ENCODE data around the gene ALDH1B1. TPM values are rescaled to one million over a fixed set of nuclear protein-coding genes. Genes with fewer than 3 reads are reported as not detected.

The ALDH1B1 gene
- total RNA-seq (2022) (13.3 and 15.2 TPM in 2 replicates), Bru-seq, nascent RNA (percentile 58 among the genes with signal in this experiment), BruChase-seq, experiment 1, labeled RNA remaining after a 6-hour chase (percentile 64 among the genes with signal in this experiment), BruChase-seq, experiment 2, labeled RNA remaining after a 2-hour chase (percentile 81 among the genes with signal in this experiment)
- long read RNA-seq, transcript ALDH1B1-201 (2 exons, 3,066 nt) = major isoform, 34 of 40 reads
- long read RNA-seq, partial matches to known transcripts = 0 of 40 reads
- long read RNA-seq, other reads (novel, unspliced or antisense) = 6 of 40 reads

DNA sequence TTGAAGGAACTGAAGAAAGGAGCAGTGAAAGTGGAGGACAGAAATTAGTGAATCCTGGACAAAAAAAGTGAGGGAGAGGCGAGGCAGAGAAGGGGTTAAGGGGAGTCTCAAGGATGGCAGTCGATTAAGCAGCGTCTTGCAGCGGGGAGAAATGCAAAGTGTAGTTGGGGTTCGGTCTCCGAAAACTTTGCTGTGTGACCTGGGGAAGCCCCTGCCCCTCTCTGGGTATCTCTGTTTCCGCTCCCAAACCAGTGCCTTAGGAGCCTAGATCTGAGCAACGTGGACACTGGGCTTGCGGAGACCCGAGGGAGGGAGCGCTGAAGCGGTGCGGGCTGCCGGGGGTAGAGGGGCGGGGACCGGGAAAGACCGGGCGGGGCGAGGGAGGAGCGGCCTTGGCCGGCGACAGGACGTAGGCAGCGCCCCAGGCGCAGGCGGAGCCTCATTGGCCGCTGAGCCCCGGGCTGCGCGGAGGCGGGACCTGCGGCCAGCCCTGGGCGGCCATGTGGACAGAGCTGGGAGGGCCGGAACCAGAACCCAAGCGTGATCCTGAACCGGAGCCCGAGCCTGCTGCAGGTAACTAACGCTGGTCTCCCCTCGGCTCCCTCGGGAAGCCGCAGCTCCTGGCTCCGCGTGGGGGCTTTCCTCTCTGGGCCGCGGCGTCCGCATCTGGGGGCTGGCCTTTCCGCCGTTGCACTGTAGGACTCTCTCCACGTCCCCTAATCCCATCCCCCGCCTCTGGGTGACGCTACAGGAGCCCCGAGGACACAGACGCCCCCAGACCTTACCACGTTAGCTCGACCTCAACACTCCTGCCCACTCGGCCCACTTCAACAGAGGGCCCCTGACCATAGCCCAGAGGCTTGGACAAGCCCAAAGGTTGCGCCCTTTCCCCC is at the start of gene ALDH1B1:
TSS of gene ALDH1B1 (plus strand) at position 468 of the 893 bp plus-strand sequence. CDS start 3,047 bp downstream, outside the sequence.
- DNase-seq = peak; percentile 67
- peaks cover 12% of the 10 kb centered on the region for H3K36me3 Mint-ChIP-seq (ENCODE audit: insufficient read depth, unreplicated experiment)
- no peaks in the 10 kb centered on the region for H3K27me3 Mint-ChIP-seq (ENCODE audit: unreplicated experiment)
- H3K4me1 Mint-ChIP-seq (ENCODE audit: low read depth, unreplicated experiment) = peaks cover 8% of the 10 kb centered on the region
- TF ChIP-seq, protein P1, sequence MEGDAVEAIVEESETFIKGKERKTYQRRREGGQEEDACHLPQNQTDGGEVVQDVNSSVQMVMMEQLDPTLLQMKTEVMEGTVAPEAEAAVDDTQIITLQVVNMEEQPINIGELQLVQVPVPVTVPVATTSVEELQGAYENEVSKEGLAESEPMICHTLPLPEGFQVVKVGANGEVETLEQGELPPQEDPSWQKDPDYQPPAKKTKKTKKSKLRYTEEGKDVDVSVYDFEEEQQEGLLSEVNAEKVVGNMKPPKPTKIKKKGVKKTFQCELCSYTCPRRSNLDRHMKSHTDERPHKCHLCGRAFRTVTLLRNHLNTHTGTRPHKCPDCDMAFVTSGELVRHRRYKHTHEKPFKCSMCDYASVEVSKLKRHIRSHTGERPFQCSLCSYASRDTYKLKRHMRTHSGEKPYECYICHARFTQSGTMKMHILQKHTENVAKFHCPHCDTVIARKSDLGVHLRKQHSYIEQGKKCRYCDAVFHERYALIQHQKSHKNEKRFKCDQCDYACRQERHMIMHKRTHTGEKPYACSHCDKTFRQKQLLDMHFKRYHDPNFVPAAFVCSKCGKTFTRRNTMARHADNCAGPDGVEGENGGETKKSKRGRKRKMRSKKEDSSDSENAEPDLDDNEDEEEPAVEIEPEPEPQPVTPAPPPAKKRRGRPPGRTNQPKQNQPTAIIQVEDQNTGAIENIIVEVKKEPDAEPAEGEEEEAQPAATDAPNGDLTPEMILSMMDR (IDR thresholded peaks at IDR 0.05; ENCODE audit: unreplicated experiment) = no peak
- CTCF ChIA-PET = no interaction called here
- peak within 1 kb of the TSS; percentile 66 for H3K27ac Mint-ChIP-seq (ENCODE audit: unreplicated experiment)
- H3K4me3 Mint-ChIP-seq (ENCODE audit: low read depth, unreplicated experiment) = peak within 1 kb of the TSS; percentile 78
- no TSS peak for BruUV-seq (replicated peaks)
- no peaks in the 10 kb centered on the region for H3K9me3 Mint-ChIP-seq (ENCODE audit: low read depth, unreplicated experiment)
- intact Hi-C loops (cut with micrococcal nuclease; ENCODE audit: unreplicated experiment) = no loop called here

DNA sequence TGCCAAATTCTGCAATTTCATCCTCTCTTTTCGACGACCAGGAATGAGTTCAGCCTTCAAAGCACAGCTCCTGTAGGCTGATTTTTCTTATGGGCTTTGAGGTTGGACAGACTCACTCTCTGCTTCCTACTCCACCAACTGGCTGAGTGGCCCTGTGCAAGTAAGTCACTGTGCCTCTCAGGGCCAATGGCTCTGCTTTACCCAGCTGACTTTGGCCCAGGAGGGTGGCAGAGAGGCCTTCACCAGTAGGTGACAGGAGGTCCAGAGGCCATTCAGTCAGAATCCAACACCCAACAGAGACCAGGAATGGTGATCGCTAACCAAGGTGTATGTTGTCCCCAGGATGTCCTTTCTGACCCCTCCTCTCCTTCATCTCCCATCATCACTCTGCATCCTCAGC is 49.5 kb upstream of the ALDH1B1 start:
- no peak overlapping the region for H3K27ac Mint-ChIP-seq (ENCODE audit: unreplicated experiment)
- DNase-seq = no peak
- no peak overlapping the region for H3K4me3 Mint-ChIP-seq (ENCODE audit: low read depth, unreplicated experiment)
- BruUV-seq (replicated peaks) = no TSS peak
- H3K27me3 Mint-ChIP-seq (ENCODE audit: unreplicated experiment) = peaks cover 48% of the 10 kb centered on the region
- H3K9me3 Mint-ChIP-seq (ENCODE audit: low read depth, unreplicated experiment) = no peaks in the 10 kb centered on the region
- CTCF ChIA-PET = no interaction called here
- intact Hi-C loops (cut with micrococcal nuclease; ENCODE audit: unreplicated experiment) = no loop called here
- no peaks in the 10 kb centered on the region for H3K36me3 Mint-ChIP-seq (ENCODE audit: insufficient read depth, unreplicated experiment)
- no peaks in the 10 kb centered on the region for H3K4me1 Mint-ChIP-seq (ENCODE audit: low read depth, unreplicated experiment)
- TF ChIP-seq, protein P1 (IDR thresholded peaks at IDR 0.05; ENCODE audit: unreplicated experiment) = no peak

DNA sequence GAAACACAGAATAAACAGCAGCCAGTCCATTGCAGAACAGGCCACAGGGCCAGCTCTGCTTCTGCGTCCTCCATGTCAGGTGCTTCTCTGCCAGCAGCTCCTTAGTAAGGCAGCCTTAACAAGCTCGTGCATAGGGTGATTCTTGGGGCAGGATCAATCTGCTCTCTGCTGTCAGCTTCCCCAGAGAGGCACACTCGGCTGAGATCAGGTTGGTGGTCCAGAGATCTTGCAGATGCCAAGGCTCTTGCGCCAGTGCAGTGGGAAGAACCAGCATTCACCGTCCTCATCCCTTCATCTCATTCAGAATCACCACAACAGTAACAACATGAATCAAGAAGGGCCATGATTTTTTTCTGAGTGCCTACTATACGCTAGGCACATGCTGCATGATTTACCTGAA is 49.0 kb upstream of the ALDH1B1 start:
- intact Hi-C loops (cut with micrococcal nuclease; ENCODE audit: unreplicated experiment) = no loop called here
- no peaks in the 10 kb centered on the region for H3K4me1 Mint-ChIP-seq (ENCODE audit: low read depth, unreplicated experiment)
- BruUV-seq (replicated peaks) = no TSS peak
- no peak overlapping the region for H3K27ac Mint-ChIP-seq (ENCODE audit: unreplicated experiment)
- no peaks in the 10 kb centered on the region for H3K36me3 Mint-ChIP-seq (ENCODE audit: insufficient read depth, unreplicated experiment)
- DNase-seq = no peak
- peaks cover 54% of the 10 kb centered on the region for H3K27me3 Mint-ChIP-seq (ENCODE audit: unreplicated experiment)
- TF ChIP-seq, protein P1 (IDR thresholded peaks at IDR 0.05; ENCODE audit: unreplicated experiment) = no peak
- CTCF ChIA-PET = no interaction called here
- H3K9me3 Mint-ChIP-seq (ENCODE audit: low read depth, unreplicated experiment) = no peaks in the 10 kb centered on the region
- no peak overlapping the region for H3K4me3 Mint-ChIP-seq (ENCODE audit: low read depth, unreplicated experiment)

DNA sequence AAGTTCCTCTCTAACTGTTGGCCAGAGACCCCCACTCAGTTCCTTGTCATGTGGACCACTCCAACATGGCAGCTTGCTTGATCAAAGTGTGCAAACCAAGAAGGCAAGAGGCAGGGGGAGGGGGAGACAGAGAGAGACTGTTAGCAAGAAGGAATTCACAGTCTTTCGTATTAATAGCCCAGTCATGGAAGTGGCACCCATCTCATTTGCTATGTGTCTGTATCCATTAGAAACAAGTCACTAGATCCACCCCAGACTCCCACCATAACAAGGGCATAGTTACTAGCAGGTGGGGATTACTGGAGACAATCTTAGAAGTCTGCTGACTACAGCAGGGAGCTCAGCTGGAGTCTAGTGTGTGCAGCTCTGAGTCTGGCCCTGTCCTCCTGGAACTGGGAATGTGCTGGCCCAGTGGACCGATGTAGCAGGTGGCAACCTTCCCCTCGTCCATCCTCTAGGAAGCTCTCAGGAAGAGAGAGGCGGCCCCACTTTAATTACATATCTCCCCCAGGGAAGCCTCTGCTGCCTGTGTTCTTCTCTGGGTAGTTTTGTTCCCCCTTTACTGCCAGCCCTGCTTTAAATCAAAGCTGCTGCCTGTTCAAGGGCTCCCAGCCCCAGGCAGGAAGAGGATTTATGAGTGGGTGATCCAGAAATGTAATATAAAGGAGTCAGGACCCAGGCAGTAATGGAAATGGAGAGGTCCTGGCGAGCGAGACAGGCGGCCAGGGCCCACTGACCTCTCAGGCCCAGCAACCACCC is 47.8 kb upstream of the ALDH1B1 start:
- Mint-ChIP-seq H3K4me3 (ENCODE audit: low read depth, unreplicated experiment) (no peak overlapping the region), H3K36me3 (ENCODE audit: insufficient read depth, unreplicated experiment) (no peaks in the 10 kb centered on the region), H3K9me3 (ENCODE audit: low read depth, unreplicated experiment) (no peaks in the 10 kb centered on the region), H3K4me1 (ENCODE audit: low read depth, unreplicated experiment) (no peaks in the 10 kb centered on the region), H3K27ac (ENCODE audit: unreplicated experiment) (no peak overlapping the region), H3K27me3 (ENCODE audit: unreplicated experiment) (peaks cover 57% of the 10 kb centered on the region)
- CTCF ChIA-PET = no interaction called here
- TF ChIP-seq, protein P1 (IDR thresholded peaks at IDR 0.05; ENCODE audit: unreplicated experiment) = no peak
- intact Hi-C loops (cut with micrococcal nuclease; ENCODE audit: unreplicated experiment) = no loop called here
- DNase-seq = no peak
- BruUV-seq (replicated peaks) = no TSS peak

Data from Calu3 (cell line).